ENCODE measurements around the gene EVX2.

Gene EVX2

DNA sequence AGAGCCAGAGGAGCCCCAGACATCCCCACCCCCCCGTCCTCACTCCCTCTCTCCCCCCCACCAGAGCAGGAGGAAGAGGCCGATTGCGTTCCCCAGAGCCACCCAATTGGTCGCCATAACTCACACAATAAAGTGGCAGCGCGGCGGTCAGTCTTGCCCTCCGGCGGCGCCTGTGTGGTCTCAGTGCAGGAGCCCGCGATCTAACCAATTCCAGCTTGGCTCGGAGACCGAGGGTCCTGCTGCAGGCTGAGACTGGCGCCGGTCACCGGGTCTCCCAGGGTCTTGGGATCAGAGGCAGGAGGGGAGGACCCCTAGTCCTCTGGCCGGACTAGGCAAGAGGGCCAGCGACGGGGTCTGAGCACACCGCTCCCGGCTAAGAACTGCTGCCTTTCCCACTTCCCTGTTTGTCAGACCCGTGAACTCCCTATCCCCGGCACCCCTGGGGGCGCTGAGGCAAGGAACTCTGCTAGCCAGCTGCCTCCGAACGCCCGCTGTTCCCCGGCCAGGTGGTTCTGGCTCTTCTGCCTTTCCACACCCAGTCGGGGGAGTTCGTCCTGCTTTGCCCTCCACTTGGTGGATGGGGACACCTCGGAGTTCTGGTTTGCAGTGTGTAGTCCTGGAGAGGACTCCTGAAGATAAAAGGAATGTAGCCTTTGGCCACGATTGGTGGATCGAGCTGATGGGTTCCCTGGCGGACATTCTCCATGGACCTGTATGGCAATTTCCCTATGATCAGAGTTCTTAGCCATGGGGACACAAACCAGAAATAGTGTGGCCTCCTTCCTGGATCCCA lies 14.8 kb upstream of the EVX2 start:
- Histone ChIP-seq H3K4me3 (ENCODE audit: low read length) (peak overlapping the region; percentile 29; the same call in 1 of the 2 replicates), H3K27ac (ENCODE audit: low read depth, low read length) (no peak overlapping the region), H3K9ac (ENCODE audit: low read depth, low read length) (no peak overlapping the region), H3K27me3 (ENCODE audit: insufficient read depth, low read length) (peaks cover 100% of the 10 kb centered on the region), H3K9me3 (ENCODE audit: insufficient read depth, low read depth, low read length) (no peaks in the 10 kb centered on the region), H3K4me1 (ENCODE audit: insufficient read depth, low read length) (peaks cover 19% of the 10 kb centered on the region), H3K36me3 (ENCODE audit: insufficient read depth, low read length) (no peaks in the 10 kb centered on the region)
- 1% methylated on average over 35 of the region's 35 CpGs for WGBS

DNA sequence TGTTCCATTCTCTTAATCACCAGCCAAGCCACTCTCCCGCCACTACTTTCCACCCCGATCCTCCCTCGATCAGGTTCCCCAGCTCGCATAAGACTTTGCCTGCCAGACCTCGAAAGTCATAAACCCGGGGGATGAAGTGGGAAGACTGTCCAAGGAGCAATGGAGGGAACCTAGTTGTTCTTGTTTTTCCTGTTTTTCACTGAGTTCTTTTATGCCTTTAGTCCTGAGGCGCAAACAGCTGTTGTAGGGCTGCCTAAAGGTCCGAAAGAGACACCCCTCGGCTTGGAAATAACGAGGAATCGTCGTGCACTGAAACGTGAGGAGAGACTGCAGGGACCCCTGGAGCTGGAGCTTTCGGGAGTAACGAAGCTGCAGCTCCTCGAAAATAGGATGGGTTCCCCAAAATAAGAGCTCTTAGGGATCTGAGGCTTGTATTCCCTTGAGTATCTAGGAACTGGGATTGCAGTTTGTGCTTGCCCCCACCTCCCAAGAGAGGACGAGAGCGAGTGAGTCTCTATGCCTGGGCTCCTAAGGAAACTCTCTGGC lies 14.1 kb upstream of the EVX2 start:
- Histone ChIP-seq H3K27ac (ENCODE audit: low read depth, low read length) (no peak overlapping the region), H3K4me3 (ENCODE audit: low read length) (peak overlapping the region; percentile 29; the same call in 1 of the 2 replicates), H3K9ac (ENCODE audit: low read depth, low read length) (no peak overlapping the region), H3K36me3 (ENCODE audit: insufficient read depth, low read length) (no peaks in the 10 kb centered on the region), H3K4me1 (ENCODE audit: insufficient read depth, low read length) (peaks cover 19% of the 10 kb centered on the region), H3K9me3 (ENCODE audit: insufficient read depth, low read depth, low read length) (no peaks in the 10 kb centered on the region), H3K27me3 (ENCODE audit: insufficient read depth, low read length) (peaks cover 100% of the 10 kb centered on the region)
- 2% methylated on average over 18 of the region's 18 CpGs for WGBS

DNA sequence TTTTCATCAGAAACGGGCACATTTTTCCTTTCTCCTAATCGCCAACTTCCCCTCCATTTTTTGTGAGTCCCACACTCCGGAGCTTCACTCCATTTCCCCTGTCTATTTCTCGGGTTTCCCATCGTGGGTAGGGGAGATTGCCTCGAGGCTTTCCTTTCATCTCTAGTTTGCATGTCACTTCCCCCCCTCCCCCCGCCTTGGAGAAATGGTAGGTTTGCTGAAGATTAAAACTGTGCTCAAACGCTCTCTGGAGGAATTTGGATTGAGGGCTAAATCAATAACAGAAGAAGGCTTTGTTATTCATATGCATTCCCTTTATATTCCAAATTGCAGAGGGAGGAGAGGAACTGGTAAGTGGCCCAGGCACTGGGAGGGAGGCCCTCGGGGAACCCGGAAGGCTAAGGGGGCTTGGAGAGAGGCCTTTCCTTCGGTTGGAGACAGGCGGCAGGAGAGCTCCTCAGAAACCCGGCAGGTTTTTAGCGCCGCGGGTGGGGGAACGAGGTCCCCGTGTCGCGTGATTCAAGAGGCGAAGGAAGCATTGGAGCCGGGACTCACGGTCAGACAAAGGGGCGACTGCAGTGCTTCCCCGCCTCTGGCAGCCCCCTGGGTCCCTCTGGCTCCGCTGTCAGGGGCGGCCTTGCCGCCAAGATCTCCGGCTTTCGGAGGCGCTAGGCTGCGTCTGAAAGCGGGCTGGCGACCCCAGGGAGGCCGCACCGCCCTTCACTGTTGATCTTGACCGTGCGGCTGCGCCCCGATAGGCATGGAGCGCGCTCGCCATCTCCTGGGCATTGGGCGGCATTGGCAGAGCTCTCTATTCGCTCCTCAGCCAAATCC lies 13.4 kb upstream of the EVX2 start:
- Histone ChIP-seq H3K9ac (ENCODE audit: low read depth, low read length) (no peak overlapping the region), H3K27me3 (ENCODE audit: insufficient read depth, low read length) (peaks cover 100% of the 10 kb centered on the region), H3K9me3 (ENCODE audit: insufficient read depth, low read depth, low read length) (no peaks in the 10 kb centered on the region), H3K4me3 (ENCODE audit: low read length) (peak overlapping the region; percentile 47), H3K4me1 (ENCODE audit: insufficient read depth, low read length) (peaks cover 19% of the 10 kb centered on the region), H3K36me3 (ENCODE audit: insufficient read depth, low read length) (no peaks in the 10 kb centered on the region), H3K27ac (ENCODE audit: low read depth, low read length) (peak overlapping the region; percentile 86; the same call in 1 of the 2 replicates)
- WGBS, result under 1% methylated on average over 41 of the region's 45 CpGs

DNA sequence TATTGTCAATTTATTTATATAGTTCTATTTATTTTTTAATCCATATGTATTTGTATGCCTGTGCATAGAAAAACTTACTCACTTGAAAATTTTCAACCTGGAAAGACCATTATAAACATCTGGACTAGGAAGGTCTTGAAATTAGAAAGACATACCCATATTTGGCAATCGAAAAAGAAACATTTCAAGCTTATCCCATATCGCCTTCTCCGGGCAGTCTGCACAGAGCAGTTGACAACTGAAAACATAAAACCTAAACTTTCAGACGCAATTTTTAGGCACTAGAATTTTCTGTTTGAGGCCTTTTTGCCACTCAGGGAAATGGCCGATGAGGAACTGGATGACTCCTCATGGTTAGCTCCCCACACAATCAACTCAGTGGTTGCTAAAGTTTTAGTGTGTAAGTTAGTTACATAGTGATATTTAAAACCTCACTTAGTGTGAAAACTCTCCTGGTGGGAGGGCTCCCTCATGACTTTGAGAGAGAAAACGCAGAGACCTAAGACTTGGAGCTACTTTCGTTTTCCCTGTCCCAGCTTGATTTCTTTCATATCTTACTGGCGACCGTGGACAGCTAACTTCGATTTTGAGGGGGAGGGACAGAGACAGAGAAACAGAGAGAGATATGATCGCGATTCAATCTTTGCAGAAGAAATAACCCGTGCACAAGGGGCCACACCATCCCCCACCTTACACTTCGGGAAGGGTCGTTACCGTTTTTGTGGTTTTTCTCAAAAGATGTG lies 12.7 kb upstream of the EVX2 start:
- Histone ChIP-seq H3K4me3 (ENCODE audit: low read length) (peak overlapping the region; percentile 47), H3K9ac (ENCODE audit: low read depth, low read length) (no peak overlapping the region), H3K9me3 (ENCODE audit: insufficient read depth, low read depth, low read length) (no peaks in the 10 kb centered on the region), H3K27ac (ENCODE audit: low read depth, low read length) (peak overlapping the region; percentile 29; the same call in 1 of the 2 replicates), H3K27me3 (ENCODE audit: insufficient read depth, low read length) (peaks cover 100% of the 10 kb centered on the region), H3K36me3 (ENCODE audit: insufficient read depth, low read length) (no peaks in the 10 kb centered on the region), H3K4me1 (ENCODE audit: insufficient read depth, low read length) (peaks cover 19% of the 10 kb centered on the region)
- WGBS, result 2% methylated on average over 16 of the region's 16 CpGs

DNA sequence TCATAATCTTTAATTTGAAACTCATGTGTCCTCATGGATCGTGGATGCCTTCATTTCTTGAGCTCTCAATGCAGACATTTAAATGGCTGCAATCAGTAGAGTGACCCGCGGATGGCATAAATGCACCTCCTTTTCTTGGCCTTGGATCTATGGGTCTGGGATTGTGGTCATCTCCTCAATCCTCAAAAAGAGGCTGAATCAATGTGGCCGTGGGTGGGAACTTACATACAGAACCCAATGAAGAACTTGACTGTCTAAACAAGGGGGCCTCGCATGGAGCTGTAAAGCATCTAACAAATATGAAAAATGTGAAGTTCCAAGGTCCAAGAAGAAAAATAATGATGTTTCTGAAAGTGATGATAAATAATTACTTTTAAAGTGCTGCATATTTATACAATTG lies 11.7 kb upstream of the EVX2 start:
- no peaks in the 10 kb centered on the region for H3K36me3 ChIP-seq (ENCODE audit: insufficient read depth, low read length)
- peaks cover 100% of the 10 kb centered on the region for H3K27me3 ChIP-seq (ENCODE audit: insufficient read depth, low read length)
- 14% methylated on average over 5 of the region's 5 CpGs for WGBS
- no peak overlapping the region for H3K9ac ChIP-seq (ENCODE audit: low read depth, low read length)
- peaks cover 19% of the 10 kb centered on the region for H3K4me1 ChIP-seq (ENCODE audit: insufficient read depth, low read length)
- H3K9me3 ChIP-seq (ENCODE audit: insufficient read depth, low read depth, low read length), result no peaks in the 10 kb centered on the region
- no peak overlapping the region for H3K4me3 ChIP-seq (ENCODE audit: low read length)
- H3K27ac ChIP-seq (ENCODE audit: low read depth, low read length), result no peak overlapping the region

GRCh38 chr2:176094349-176094748 lies 10.6 kb upstream of the EVX2 start:
- H3K9me3 ChIP-seq (ENCODE audit: insufficient read depth, low read depth, low read length), result no peaks in the 10 kb centered on the region
- no peak overlapping the region for H3K27ac ChIP-seq (ENCODE audit: low read depth, low read length)
- 5% methylated on average over 11 of the region's 12 CpGs for WGBS
- H3K9ac ChIP-seq (ENCODE audit: low read depth, low read length), result no peak overlapping the region
- H3K4me3 ChIP-seq (ENCODE audit: low read length), result no peak overlapping the region
- peaks cover 19% of the 10 kb centered on the region for H3K4me1 ChIP-seq (ENCODE audit: insufficient read depth, low read length)
- no peaks in the 10 kb centered on the region for H3K36me3 ChIP-seq (ENCODE audit: insufficient read depth, low read length)
- peaks cover 100% of the 10 kb centered on the region for H3K27me3 ChIP-seq (ENCODE audit: insufficient read depth, low read length)

GRCh38 chr2:176093898-176094249 lies 10.1 kb upstream of the EVX2 start:
- 5% methylated on average over 5 of the region's 8 CpGs for WGBS
- Histone ChIP-seq H3K9ac (ENCODE audit: low read depth, low read length) (no peak overlapping the region), H3K4me3 (ENCODE audit: low read length) (no peak overlapping the region)

DNA sequence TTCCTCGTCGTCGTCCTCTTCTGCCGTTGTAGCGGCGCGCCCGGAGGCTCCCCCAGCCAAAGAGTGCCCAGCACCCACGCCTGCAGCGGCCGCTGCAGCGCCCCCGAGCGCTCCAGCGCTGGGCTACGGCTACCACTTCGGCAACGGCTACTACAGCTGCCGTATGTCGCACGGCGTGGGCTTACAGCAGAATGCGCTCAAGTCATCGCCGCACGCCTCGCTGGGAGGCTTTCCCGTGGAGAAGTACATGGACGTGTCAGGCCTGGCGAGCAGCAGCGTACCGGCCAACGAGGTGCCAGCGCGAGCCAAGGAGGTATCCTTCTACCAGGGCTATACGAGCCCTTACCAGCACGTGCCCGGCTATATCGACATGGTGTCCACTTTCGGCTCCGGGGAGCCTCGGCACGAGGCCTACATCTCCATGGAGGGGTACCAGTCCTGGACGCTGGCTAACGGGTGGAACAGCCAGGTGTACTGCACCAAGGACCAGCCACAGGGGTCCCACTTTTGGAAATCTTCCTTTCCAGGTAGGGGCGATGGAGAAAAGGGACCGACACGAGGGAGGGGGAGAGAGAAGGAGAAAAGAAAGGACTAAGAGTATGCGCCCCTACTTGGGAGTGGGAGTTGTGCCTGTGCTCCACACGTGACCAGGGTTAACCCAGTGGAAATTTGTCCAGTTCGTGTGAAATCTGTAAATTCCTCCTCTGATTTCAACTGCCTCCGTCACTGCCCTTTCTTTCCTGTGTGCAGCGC lies 9.6 kb upstream of the EVX2 start:
- no peaks in the 10 kb centered on the region for H3K36me3 ChIP-seq (ENCODE audit: insufficient read depth, low read length)
- H3K4me1 ChIP-seq (ENCODE audit: insufficient read depth, low read length), result peaks cover 19% of the 10 kb centered on the region
- H3K27ac ChIP-seq (ENCODE audit: low read depth, low read length), result no peak overlapping the region
- WGBS, result 2% methylated on average over 53 of the region's 53 CpGs
- H3K9me3 ChIP-seq (ENCODE audit: insufficient read depth, low read depth, low read length), result no peaks in the 10 kb centered on the region
- H3K27me3 ChIP-seq (ENCODE audit: insufficient read depth, low read length), result peaks cover 100% of the 10 kb centered on the region
- H3K9ac ChIP-seq (ENCODE audit: low read depth, low read length), result no peak overlapping the region
- peak overlapping the region; percentile 33 for H3K4me3 ChIP-seq (ENCODE audit: low read length)

More at GRCh38 chr2:176093898-176094249, 10.1 kb upstream of the EVX2 start:
- no peak overlapping the region for H3K27ac ChIP-seq (ENCODE audit: low read depth, low read length)
- peaks cover 100% of the 10 kb centered on the region for H3K27me3 ChIP-seq (ENCODE audit: insufficient read depth, low read length)
- no peaks in the 10 kb centered on the region for H3K36me3 ChIP-seq (ENCODE audit: insufficient read depth, low read length)
- peaks cover 21% of the 10 kb centered on the region for H3K4me1 ChIP-seq (ENCODE audit: insufficient read depth, low read length)
- H3K9me3 ChIP-seq (ENCODE audit: insufficient read depth, low read depth, low read length), result no peaks in the 10 kb centered on the region

DNA sequence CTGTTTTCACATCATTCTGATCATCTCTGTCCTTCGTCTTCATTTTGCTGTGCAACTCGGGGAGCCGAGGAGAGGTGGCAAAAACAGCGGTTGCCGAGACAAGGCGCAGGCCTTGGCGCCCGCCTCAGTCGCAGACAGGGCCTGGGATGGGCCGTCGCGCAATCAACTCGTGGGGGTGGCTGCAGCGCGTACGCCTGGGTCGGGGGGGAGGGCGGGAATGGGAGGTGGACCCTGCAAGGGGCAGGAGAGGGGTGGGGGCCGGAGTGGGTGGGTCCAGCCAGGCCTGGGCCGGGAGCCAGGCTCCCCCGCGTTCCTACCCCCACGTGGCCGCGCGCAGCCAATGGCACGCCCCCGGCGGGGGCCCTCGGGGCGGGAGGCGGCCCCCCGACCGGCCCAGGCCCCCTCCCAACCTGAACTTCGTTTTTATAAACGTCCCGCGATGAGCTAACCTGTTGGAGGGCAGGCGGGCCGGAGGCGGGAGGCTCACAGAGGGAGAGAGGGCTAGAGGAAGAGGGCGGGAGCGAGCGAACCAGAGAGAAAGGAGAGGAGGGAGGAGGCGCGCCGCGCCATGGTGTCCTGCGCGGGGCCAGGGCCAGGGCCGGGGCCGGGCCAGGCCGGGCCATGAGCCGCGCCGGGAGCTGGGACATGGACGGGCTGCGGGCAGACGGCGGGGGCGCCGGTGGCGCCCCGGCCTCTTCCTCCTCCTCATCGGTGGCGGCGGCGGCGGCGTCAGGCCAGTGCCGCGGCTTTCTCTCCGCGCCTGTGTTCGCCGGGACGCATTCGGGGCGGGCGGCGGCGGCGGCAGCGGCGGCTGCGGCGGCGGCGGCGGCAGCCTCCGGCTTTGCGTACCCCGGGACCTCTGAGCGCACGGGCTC lies 8.7 kb upstream of the EVX2 start, which contains the start of gene HOXD13:
TSS of gene HOXD13 (plus strand) at position 452 of the 875 bp plus-strand sequence. CDS start at position 622, 170 bp downstream.
- peaks cover 19% of the 10 kb centered on the region for H3K4me1 ChIP-seq (ENCODE audit: insufficient read depth, low read length)
- H3K9ac ChIP-seq (ENCODE audit: low read depth, low read length), result no peak within 1 kb of the TSS
- H3K4me3 ChIP-seq (ENCODE audit: low read length), result peak within 1 kb of the TSS; percentile 33
- H3K27me3 ChIP-seq (ENCODE audit: insufficient read depth, low read length), result peaks cover 100% of the 10 kb centered on the region
- under 1% methylated on average over 95 of the region's 95 CpGs for WGBS
- H3K9me3 ChIP-seq (ENCODE audit: insufficient read depth, low read depth, low read length), result no peaks in the 10 kb centered on the region
- H3K36me3 ChIP-seq (ENCODE audit: insufficient read depth, low read length), result no peaks in the 10 kb centered on the region
- no peak within 1 kb of the TSS for H3K27ac ChIP-seq (ENCODE audit: low read depth, low read length)

Data from HUES64 (cell line).